GDM1 (cell line): ENCODE measurements around the gene ASB6.
"Not testable (repeated sequence)": the region's sequence is repeated elsewhere in the genome, so short reads cannot be mapped to it uniquely, and the experiment has no call there.

Experiments used
- DNase-seq: peaks from one replicate; lab custom pipeline; 2025; lab: John Stamatoyannopoulos, UW

The ASB6 gene

DNA sequence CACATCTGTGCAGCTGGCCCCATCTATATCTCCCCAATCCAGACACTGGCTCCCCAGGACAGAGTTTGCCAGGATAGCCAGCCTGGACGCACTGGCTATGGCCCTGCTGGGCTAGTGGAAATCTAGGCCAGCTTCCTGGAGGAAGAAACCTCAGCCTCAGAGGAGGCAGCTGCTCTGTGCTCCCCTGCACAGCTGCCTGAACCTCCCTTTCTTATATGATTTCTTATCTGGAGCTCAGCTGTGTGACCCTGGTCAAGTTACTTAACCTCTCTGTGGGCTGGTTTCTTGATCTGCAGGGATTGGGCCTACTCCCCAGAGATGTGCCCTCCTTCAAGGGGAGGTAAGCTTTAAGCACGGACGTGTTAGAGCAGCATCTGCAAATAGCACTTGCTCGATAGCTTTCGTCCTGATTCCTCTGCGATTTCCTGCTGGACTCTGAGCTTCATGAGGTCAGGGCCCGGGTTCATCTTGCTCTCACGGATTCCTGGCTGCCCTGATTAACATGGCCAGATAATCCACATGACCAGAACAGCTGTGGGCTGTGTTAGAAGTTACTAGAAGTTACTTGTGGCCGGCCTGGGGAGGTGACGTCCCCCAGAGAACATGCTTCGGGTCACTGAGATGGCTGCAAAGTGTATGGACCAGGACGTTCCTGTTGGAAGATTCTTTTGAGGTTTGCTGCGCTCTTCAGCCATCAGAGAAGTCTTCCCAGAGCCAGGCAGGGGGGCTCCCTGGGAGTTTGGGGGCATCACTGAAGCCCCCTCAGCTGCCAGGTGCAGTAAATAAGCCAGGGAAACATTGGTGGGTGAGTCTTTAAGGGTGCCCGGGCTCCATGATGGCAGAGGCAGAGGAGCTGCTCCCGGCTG is 35.6 kb downstream of the ASB6 start:
- DNase-seq: no peak

GRCh38 chr9:129604766-129605163 is 37.2 kb downstream of the ASB6 start:
- DNase-seq: no peak

- DNase-seq: no peak
Measured at GRCh38 chr9:129604056-129604765, 37.7 kb downstream of the ASB6 start.

DNA sequence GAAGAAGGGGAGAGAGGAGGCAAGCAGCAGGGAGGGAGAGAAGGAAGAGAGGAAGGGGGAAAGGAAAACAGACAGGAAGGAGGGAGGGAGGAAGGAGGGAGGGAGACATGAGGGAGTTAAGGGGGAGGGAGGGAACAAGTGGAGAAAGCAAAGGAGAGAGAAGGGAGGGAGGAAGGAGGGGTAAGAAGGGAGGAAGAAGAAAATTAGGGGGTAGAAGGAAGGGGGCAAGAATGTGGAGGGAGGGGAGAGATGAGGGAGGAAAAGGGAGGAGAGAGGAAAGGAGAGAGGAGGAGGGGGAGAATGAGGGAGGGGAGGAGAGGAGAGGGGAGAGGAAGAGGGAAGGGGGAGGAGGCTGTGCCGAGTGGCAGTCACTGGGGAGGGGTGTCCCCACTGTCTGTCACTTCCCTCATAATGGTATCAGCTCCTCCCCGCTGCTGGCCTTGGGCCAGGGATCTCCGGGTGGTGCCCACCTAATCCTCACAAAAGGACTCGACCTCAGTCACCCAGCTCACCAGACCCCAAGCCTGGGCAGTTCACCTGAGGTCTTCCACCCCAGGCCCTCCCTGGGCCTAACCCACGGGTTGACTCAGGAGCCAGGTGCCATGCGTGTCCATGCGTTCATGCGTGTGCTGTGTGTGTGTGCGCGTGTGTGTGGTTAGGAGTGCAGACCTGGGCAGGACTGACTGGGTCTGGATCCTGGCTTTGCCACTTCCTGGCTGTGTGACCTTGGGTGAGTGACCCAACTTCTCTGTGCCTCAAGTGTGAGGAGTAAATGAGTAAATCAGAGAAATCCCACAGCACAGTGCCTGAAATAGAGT is 39.1 kb downstream of the ASB6 start:
- no peak for DNase-seq

DNA sequence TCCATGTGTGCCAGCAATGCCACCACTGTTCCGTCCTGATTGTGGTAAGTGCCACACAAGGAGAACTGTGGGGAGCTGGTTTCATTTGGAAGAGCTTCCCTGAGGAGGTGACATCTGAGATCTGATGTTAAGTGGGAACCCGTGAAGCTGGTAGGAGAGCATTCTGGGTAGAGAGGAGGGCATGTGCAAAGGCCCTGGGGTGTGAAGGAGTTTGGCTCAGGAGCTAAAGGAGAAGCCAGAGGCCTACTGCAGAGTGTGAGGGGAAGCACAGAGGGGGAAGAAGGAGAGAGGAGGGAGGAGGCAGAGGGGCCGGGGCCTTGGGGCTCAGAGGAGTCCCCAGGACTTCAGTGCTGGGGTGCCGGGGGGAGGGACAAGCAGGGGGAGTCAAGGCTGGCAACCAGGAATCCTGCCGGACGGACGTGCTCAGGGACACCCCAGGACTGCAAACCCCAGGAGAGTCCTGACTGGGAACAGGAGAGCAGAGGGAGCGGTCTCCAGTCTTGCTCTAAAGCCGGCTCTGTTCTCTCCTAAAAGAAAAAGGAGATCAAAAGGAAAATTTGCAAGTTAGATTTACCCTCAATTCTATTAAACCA is 40.8 kb downstream of the ASB6 start:
- DNase-seq: no peak

DNA sequence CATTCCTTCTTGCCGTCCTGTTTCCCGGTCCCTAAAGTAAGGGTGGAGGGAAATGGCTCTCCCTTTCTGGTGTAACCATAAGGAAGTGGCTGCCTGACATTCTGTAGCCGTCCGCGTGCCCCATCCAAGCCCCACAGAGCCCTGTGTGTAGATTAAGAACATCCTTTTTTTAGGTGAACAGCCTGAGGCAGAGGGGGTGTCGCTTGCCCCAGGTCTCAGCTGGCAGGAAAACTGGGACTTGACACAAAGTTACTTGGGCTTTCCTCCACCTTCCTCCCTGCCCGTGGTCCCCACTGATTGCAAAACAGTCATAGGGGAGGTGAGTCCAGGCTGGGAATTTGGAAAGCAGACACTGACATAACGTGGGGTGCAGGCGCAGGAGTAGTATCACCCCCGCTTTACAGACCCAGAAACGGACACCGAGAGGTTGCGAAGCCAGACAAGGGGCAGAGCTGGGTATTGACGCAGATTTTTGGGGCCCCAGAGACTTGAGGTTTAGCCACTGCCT is 43.8 kb downstream of the ASB6 start:
- no peak for DNase-seq

- DNase-seq: no peak
Measured at GRCh38 chr9:129597355-129598088, 44.4 kb downstream of the ASB6 start.

- DNase-seq: no peak
Measured at GRCh38 chr9:129596541-129597331, 45.2 kb downstream of the ASB6 start.

GRCh38 chr9:129595903-129596540 is 45.9 kb downstream of the ASB6 start:
- peak; percentile 45 for DNase-seq

DNA sequence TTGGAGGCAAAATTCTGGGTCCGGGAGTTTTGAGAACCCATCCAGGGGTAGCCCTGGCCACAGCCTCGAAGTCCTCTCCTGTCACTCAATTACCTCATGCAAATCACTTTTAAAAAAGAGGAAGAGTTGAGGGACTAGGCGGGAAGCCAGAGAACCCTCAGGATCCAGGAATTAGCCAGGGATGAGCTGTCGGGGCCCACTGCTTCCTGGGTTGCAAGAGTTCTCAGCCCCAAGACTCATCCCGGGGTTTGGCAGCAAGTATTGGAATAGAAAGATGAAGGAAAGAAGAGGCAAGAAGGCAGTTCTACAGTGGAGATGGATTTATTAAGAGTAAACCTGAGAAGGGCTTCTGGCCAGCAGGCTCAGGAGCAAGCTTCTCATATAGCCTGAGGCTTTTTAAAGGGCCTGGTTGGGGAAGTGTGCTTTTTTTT is 46.6 kb downstream of the ASB6 start:
- DNase-seq: no peak

DNA sequence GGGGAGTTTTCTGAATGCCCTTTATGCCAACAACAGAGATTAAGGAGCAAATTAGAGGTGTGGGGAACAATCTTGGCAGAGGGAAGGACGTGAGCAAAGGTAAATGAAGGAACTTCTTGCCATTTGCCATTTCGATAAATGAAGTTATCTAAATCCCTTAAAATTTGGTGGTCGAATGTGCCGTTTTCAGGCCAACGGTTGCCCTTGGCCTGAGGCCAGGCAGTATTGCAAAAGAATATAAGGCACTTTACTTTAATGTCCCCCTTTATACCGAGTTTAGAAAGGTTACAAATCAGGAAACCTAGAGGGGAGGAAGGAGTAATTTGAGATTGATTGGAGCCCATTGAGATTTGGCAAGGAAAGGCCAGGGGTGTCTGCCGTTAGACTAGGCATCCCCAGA is 47.3 kb downstream of the ASB6 start:
- DNase-seq: no peak

GRCh38 chr9:129592790-129593189 is 49.2 kb downstream of the ASB6 start:
- DNase-seq: not testable (repeated sequence)

DNA sequence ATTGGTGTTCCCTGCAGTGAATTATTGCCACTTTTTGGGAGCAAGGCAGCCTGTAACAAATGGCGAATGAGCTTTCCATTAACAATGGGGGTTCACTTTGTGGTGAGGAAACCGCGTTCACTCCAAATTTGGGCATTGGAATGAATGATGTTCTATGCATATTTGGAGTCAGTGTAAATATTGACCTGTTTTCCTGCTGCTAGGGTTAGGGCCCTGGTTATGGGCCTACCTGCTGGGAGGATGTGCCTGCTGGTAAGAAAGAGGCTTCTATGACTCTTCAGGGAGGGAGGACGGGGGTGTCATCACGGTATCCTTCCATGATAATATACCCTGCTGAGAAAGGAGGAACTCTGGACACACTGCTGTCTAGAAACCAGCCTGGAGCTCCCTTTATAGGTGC is 50.0 kb downstream of the ASB6 start:
- no peak for DNase-seq

DNA sequence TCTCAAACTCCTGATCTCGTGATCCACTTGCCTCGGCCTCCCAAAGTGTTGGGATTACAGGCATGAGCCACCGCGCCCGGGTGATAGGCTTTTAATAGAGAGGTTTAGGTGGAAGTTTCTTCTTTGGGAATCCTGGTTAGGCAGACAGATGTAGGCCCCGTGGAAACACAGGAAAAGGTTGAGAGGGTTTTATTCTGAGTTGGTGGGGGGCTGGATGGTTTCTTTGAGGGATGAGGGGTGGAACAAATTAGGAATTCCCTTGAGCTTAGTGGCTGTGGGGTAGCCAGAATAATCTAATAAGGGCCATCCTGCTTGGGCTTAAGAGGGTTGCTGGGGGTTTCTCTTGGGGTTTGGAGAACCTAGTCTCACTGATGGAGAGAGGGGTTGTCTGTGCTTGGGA is 51.5 kb downstream of the ASB6 start:
- no peak for DNase-seq

DNA sequence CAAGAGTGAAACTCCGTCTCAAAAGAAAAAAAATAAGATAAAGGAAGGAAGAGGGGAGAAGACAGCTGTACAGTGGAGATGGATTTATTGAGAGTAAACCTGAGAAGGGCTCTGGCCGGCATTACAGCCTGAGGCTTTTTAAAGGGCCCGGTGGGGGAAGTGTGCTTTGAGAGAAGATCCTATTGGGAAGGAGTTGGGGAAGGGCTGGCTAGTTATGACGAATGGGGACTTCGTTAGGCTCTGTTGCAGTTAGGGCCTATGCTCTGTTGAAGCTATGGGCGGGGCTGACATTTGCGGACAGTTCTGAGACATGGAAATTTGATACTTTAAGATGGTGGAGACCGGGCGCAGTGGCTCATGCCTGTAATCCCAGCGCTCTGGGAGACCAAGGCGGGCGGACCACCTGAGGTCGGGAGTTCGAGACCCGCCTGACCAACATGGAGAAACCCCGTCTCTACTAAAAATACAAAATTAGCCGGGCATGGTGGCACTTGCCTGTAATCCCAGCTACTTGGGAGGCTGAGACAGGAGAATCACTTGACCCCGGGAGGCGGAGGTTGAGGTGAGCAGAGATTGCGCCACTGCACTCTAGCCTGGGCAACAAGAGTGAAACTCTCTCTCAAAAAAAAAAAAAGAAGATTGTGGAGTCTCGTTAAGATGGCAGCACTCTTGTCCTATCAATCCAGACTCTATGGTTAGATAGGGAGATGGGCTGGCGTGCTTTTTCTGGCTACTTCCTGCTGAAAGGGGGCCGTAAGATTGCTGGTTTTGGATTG is 54.3 kb downstream of the ASB6 start:
- DNase-seq: no peak

DNA sequence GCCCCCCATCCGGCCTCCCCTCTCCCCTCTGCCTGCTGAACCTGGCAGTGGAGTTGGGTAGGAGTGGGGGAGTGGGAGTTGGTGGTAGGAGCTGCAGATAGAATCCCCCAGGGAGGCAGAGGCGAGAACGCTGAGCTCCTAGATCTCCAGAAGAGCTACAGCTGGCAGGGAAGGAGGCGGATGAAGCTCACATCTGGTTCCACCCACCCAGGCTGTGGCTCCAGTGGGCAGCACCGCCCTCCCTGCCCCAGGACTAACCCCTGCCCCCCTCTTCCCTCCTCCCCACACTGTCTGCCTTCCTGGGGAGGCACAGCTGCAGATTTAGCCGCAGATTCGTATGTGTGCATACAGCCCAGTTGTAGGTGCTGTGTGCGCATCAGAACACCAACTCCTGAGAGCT is 55.3 kb downstream of the ASB6 start:
- DNase-seq: no peak

- no peak for DNase-seq
Measured at GRCh38 chr9:129586245-129586644, 55.7 kb downstream of the ASB6 start.

DNA sequence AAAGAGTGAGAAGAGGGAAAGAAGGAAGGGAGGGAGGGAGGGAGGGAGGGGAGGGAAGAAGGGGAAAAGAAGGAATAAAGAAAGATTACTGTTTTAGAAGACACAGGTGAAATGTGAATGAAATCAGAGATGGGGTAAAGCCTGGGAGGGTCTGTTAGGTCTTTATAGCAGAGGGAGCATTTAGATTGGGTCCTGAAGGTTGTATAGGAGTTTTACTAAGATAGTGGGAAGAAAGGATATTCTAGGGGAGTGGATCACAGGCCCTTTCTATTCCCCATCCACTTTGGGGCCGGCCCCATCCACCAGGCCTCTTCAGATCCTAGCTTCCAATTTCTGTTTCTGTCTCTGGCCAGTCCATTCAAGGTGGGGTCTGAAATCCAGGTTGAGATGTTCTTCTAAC is 56.6 kb downstream of the ASB6 start:
- no peak for DNase-seq
